BJ (cell line): ENCODE results near the gene ALDH8A1. TPM values are rescaled to one million over a fixed set of nuclear protein-coding genes. Genes with fewer than 3 reads are reported as not detected.

Experiments
- CTCF ChIA-PET: fragments of 350-600 bp; formaldehyde crosslinking; extraction: SDS; loops from one replicate; lab custom pipeline; 2021; ENCODE audit warnings: antibody characterized with exemption, inconsistent platforms; lab: Yijun Ruan, JAX
- POLR2A ChIA-PET: fragments of 300-600 bp; sonication (Branson Sonifier 250); formaldehyde crosslinking; extraction: SDS; loops from one replicate; lab custom pipeline; 2021; ENCODE audit warnings: antibody characterized with exemption; lab: Charles Lee
- DNase-seq: peaks from one replicate; pipeline ENCODE4 v3.0.0-alpha.2; 2011; ENCODE audit warnings: low read depth
- H3K27me3 ChIP-seq: 2 replicates; pipeline ENCODE4 v1.6.0; 2011; ENCODE audit warnings: low read length; ENCODE audit not compliant: control insufficient read depth, insufficient read depth
- H3K36me3 ChIP-seq: 2 replicates; pipeline ENCODE4 v1.5.1; 2011; ENCODE audit warnings: low read length; ENCODE audit not compliant: control insufficient read depth, insufficient read depth
- H3K4me3 ChIP-seq: 2 replicates; pipeline ENCODE4 v1.5.1; 2011; ENCODE audit warnings: low read depth, mild to moderate bottlenecking, control low read depth, low read length
- polyA plus RNA-seq: library from polyadenylated mRNA; depleted of rRNA; stranded (reverse); fragments of >200 nt; gene quantifications from 2 replicates; pipeline ENCODE4 v1.2.3, GENCODE V29; 2011
- TF ChIP-seq, protein P1 (sequence below): IDR thresholded peaks from 2 replicates; pipeline ENCODE4 v1.5.1; 2011; ENCODE audit warnings: low read depth, mild to moderate bottlenecking, control low read depth, inconsistent platforms, low read length, moderate library complexity; ENCODE audit not compliant: insufficient read depth

The ALDH8A1 gene
- polyA plus RNA-seq, 1 experiment: 0.50 TPM

DNA sequence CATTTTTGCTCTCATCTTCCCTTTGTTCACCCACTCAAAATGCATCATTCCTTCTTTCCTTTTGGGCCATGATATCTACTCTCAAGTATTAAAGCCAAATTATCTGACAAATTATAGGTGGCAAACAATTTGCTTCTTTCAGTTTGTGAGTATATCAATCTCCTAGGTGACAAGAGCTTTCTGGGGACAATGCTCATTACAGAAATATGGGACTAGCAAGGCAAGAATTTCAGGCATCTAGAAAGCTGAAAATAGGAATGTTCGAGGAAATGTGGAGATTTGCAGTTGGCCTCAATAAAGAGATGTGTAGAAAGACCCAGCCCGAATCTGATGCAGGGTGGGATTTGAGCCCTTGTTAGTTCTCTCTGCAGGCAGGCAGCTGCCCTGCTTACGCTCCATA is 71.8 kb downstream of the ALDH8A1 start:
- H3K4me3 ChIP-seq: no peak overlapping the region
- TF ChIP-seq, protein P1, sequence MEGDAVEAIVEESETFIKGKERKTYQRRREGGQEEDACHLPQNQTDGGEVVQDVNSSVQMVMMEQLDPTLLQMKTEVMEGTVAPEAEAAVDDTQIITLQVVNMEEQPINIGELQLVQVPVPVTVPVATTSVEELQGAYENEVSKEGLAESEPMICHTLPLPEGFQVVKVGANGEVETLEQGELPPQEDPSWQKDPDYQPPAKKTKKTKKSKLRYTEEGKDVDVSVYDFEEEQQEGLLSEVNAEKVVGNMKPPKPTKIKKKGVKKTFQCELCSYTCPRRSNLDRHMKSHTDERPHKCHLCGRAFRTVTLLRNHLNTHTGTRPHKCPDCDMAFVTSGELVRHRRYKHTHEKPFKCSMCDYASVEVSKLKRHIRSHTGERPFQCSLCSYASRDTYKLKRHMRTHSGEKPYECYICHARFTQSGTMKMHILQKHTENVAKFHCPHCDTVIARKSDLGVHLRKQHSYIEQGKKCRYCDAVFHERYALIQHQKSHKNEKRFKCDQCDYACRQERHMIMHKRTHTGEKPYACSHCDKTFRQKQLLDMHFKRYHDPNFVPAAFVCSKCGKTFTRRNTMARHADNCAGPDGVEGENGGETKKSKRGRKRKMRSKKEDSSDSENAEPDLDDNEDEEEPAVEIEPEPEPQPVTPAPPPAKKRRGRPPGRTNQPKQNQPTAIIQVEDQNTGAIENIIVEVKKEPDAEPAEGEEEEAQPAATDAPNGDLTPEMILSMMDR: no peak
- no peaks in the 10 kb centered on the region for H3K36me3 ChIP-seq
- no peak for DNase-seq
- ChIA-PET CTCF (no interaction called here), POLR2A (no interaction called here)
- H3K27me3 ChIP-seq: no peaks in the 10 kb centered on the region

DNA sequence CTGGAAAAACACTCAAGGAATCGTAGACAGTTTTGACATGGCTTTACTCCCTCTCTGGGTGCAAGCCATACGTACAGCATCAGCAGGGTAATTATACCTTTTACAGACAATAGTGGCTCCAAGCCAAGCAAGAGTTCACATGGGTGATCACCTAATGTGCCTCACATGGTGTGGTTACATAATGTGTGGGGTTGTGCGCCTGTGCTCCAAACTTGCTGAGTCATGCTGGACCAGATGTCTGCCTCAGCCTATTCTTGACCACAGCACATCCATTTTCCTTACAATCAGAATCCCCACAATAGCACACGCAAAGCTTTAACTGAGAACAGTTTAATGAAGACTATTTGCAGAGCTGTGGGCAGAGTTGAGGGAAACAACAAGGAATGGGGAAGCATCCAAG is 74.5 kb downstream of the ALDH8A1 start:
- Histone ChIP-seq H3K36me3 (no peaks in the 10 kb centered on the region), H3K27me3 (no peaks in the 10 kb centered on the region), H3K4me3 (no peak overlapping the region)
- DNase-seq: no peak
- ChIA-PET POLR2A (no interaction called here), CTCF (interaction anchor here (0.6 to 1.1 kb wide), 2 partner anchors 52 to 927 kb away, joined by 3 to 6 read pairs; no protein-coding TSS in a partner anchor)
- TF ChIP-seq, protein P1: no peak

DNA sequence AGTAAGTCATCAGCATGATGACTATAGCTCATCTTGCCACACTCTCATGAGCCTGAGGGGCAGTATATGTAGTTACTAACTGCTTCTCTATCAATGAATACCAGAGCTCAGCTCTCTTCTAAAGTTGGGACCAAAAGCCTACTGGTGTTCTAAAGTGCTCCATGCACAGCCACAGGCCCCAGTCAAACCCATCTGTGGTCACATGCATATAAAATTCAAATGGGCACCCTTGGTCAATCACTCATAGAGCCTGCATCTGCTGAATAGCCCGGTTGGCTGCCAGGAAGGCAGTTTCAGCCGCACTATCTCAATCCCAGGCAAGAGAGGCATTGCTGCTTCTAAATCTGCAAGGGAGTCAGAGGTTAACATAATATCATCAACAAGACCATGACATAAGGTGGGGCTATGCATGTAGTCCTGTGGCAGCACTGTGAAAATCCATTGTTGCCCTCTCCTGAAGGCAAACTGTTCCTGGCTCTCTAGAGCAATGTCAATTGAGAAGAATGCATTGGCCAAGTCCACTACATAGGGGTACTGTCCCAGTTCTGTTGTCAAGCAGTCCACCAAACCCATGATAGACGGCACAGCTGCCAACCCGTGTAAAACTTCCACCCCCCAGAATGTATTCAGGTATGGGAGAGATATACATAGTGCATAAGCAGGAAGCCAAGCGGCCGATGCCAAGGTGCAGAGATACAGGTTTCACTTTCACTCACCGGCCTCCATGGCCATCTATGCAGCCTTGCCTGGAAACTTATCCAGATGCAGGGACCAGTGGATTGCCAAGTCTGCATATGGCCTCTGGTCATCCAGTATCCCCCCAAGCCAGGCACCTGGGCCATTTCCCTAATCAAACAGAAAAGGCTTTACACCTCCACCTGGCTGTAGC is 76.2 kb downstream of the ALDH8A1 start:
- Histone ChIP-seq H3K4me3 (no peak overlapping the region), H3K27me3 (no peaks in the 10 kb centered on the region), H3K36me3 (no peaks in the 10 kb centered on the region)
- DNase-seq: no peak
- ChIA-PET POLR2A (no interaction called here), CTCF (interaction anchor here (0.9 to 1.2 kb wide), 2 partner anchors 8 to 23 kb away, joined by 3 read pairs; no protein-coding TSS in a partner anchor)
- TF ChIP-seq, protein P1: no peak

DNA sequence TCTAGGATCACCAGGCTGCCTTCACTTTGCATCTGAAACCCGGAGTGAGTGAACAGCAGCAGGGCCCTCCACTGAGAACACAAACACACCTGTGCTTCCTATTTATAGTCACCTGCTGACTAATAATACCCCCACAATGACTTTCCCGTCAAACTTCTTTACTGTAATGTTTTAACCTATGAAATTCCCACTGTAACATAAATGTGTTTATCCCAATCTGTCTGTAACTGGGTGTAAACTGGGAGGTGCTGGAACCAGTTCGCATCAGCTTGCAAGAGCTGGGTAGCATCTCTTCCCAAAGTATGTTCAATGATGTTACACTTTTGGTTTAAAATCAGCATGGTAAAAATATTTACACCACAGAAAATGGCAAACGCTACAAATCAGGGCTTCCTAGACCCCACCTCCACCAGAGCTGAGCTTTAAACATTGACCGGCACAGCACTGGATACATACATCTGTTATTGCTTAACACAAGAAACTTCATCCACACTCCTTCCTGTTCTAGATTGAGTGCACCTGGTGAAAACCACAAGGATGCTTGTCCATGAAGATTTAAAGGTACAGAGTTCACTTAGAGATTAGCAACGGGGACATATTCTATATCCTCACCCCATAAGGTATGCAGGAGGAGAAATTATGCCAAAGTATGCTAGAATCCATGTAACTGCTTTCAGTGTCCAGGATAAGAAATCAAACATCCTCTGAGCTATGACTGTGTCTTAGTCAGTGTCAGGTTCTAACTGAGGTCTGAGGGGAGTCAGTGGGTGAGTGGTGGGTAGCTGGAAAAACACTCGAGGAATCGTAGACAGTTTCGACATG is 79.0 kb downstream of the ALDH8A1 start:
- DNase-seq: no peak
- H3K4me3 ChIP-seq: no peak overlapping the region
- no peaks in the 10 kb centered on the region for H3K36me3 ChIP-seq
- ChIA-PET POLR2A (no interaction called here), CTCF (interaction anchor here (0.6 to 2.0 kb wide), 3 partner anchors 69 to 715 kb away, joined by 3 to 4 read pairs (median 3); no protein-coding TSS in a partner anchor)
- TF ChIP-seq, protein P1: no peak
- H3K27me3 ChIP-seq: no peaks in the 10 kb centered on the region

DNA sequence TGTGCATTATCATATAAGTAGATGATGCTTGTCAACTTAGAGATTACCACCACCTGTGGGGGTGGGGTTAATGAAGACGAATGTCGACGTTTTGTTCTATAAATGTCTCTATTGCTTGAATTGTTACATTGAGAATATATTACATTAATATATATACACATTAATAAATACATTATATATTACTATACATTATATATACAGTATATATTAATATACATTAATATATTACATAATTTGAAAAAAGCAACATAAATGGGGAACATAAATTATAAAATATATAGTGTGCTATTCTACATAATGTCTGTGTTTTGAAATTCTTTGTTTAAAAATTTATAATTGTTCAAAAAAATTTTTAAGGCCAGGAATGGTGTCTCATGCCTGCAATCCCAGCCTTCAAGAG is 81.1 kb downstream of the ALDH8A1 start:
- H3K4me3 ChIP-seq: no peak overlapping the region
- ChIA-PET POLR2A (no interaction called here), CTCF (interaction anchor here (0.6 to 1.2 kb wide), 2 partner anchors 14 to 866 kb away, joined by 3 read pairs; no protein-coding TSS in a partner anchor)
- TF ChIP-seq, protein P1: no peak
- no peaks in the 10 kb centered on the region for H3K27me3 ChIP-seq
- no peaks in the 10 kb centered on the region for H3K36me3 ChIP-seq
- no peak for DNase-seq
